ENCODE data around the gene NHLH1.
A peak's percentile ranks its signal among the peaks of the same experiment; 100 is the strongest.
"Not testable (repeated sequence)": the region's sequence is repeated elsewhere in the genome, so short reads cannot be mapped to it uniquely, and the experiment has no call there.

NHLH1 gene

DNA sequence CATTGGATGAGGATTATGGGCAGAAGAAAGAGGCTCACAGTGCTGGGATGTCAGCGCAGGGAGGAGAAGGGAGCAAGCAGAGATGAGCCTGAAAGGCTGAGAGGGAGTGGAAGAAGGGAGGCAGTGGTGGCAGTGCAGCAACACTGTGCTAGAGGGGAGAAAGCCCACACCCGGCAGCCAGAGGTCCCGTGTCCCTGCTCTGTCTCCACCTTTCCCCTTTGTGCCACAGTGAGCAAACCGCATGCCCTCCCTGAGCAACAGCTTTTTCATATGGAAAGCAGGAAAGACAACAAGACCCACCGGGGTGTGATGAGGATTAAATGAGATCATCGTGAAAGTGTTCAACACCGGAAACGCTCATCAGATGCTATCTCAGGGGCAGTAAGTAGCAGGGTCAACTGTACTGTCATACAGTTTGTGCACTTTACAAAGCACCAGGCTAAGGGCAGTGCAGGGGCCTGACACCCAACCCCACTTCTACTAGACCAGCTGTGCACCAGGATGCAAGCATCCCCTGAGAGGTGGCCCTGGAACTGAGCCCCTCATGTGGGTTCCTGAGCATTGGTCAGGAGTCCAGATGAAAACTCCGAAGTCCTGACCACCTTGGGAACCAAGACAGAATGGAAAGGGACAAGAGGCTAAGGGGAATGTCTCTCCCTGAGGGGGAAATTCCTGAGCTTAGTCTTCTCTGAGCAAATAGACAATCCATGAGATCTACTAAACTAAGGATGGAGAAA, 9.1 kb downstream of the NHLH1 start:
- CTCF ChIA-PET, result interaction anchor here (0.8 to 4.5 kb wide), 31 partner anchors 8 to 330 kb away, joined by 3 to 60 read pairs (median 5); partner anchors contain the start of genes DCAF8 and IGSF8
- Mint-ChIP-seq H3K9me3 (no peaks in the 10 kb centered on the region), H3K4me1 (peaks cover 12% of the 10 kb centered on the region), H3K36me3 (no peaks in the 10 kb centered on the region), H3K27ac (no peak overlapping the region), H3K4me3 (no peak overlapping the region), H3K27me3 (peaks cover 37% of the 10 kb centered on the region)
- DNase-seq, result peak; percentile 23

DNA sequence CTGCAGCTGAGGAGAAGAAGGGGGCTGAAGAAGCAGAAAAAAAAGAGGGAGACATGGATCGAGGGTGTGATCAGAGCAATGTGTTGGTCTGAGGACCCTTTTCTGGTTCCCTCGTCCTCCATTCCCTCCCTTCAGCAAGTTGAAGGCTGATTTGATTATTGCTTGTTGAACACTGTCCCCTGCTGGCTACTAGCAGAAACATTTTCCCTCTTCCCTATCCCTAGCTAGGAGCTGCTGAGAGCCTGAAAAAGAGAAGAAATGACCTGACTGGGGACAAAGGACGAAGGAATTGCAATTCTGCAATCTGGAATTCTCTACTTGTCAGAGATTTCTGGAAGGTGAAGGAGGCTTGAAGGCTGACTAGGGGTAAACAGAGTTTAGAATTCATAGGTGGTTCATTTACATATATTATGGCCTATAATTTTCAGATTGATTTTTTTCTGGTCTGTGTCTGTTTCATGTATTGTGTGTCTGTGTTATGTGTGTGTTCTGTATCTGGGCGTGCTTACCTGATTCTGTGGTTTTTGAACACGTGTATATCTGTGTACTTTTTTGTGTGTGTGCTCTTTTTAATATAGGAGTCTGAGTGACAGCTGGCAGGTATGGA, 9.8 kb downstream of the NHLH1 start:
- H3K36me3 Mint-ChIP-seq, result no peaks in the 10 kb centered on the region
- no peak overlapping the region for H3K27ac Mint-ChIP-seq
- H3K4me3 Mint-ChIP-seq, result no peak overlapping the region
- H3K4me1 Mint-ChIP-seq, result peaks cover 12% of the 10 kb centered on the region
- no peaks in the 10 kb centered on the region for H3K9me3 Mint-ChIP-seq
- DNase-seq, result peak; percentile 44
- peaks cover 35% of the 10 kb centered on the region for H3K27me3 Mint-ChIP-seq
- CTCF ChIA-PET, result interaction anchor here (0.6 to 4.5 kb wide), 38 partner anchors 9 to 330 kb away, joined by 3 to 60 read pairs (median 4); partner anchors contain the start of genes CASQ1, DCAF8, IGSF8 and PEX19

DNA sequence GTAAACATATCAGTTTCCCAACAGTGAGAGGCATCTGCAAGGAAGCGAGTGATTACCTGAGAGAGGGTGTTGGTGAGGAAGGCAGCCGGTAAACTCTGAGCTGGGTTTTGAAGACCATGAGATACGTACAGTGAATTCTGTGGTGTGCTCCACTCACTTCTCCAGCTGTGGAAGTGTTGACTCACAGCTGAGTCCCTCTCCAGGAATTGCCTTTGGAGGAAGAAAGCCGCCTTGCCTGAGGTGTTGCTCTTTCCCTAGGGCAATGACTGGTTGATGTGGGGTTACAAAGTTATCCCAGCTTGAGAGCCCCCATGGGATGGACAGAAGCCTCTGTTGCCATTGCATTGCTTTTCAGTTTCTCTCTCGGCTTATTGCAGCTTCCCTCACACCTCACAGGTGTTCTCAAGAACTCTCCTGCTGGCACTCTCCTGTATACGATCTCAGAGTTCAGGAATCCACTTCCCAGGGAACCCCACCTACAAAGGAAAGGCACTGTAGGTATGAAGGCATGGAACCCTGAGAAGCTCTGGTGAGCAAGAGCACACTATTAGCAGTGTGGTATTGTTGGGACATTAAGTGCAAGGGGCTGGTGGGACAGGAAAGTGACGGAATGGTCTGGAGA, 10.8 kb downstream of the NHLH1 start:
- Mint-ChIP-seq H3K36me3 (no peaks in the 10 kb centered on the region), H3K27ac (no peak overlapping the region), H3K4me1 (peaks cover 12% of the 10 kb centered on the region), H3K4me3 (no peak overlapping the region), H3K9me3 (no peaks in the 10 kb centered on the region), H3K27me3 (peaks cover 35% of the 10 kb centered on the region)
- CTCF ChIA-PET, result interaction anchor here (0.7 to 4.5 kb wide), 27 partner anchors 10 to 299 kb away, joined by 3 to 60 read pairs (median 5); partner anchors contain the start of genes CASQ1, IGSF8 and PEX19
- no peak for DNase-seq

- peaks cover 25% of the 10 kb centered on the region for H3K27me3 Mint-ChIP-seq
- H3K9me3 Mint-ChIP-seq, DNase-seq, H3K27ac Mint-ChIP-seq, CTCF ChIA-PET, H3K4me1 Mint-ChIP-seq, H3K4me3 Mint-ChIP-seq, H3K36me3 Mint-ChIP-seq: not testable (repeated sequence)
Observed at GRCh38 chr1:160384812-160385211, 17.9 kb downstream of the NHLH1 start.

DNA sequence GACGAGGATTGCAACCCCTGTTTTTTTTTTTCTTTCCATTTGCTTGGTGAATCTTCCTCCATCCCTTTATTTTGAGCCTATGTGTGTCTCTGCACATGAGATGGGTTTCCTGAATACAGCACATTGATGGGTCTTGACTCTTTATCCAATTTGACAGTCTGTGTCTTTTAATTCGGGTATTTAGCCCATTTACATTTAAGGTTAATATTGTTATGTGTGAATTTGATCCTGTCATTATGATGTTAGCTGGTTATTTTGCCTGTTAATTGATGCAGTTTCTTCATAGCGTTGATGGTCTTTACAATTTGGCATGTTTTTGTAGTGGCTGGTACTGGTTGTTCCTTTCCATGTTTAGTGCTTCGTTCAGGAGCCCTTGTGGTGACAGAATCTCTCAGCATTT, 21.5 kb downstream of the NHLH1 start:
- DNase-seq, CTCF ChIA-PET, H3K27ac Mint-ChIP-seq, H3K4me3 Mint-ChIP-seq, H3K4me1 Mint-ChIP-seq, H3K36me3 Mint-ChIP-seq, H3K9me3 Mint-ChIP-seq: not testable (repeated sequence)
- H3K27me3 Mint-ChIP-seq, result peaks cover 39% of the 10 kb centered on the region

GRCh38 chr1:160394673-160395072, 27.8 kb downstream of the NHLH1 start:
- no peaks in the 10 kb centered on the region for H3K4me1 Mint-ChIP-seq
- H3K4me3 Mint-ChIP-seq, result no peak overlapping the region
- CTCF ChIA-PET, result interaction anchor here (0.6 kb wide), 1 partner anchor 46 kb away, joined by 3 read pairs; no protein-coding TSS in a partner anchor
- H3K36me3 Mint-ChIP-seq, result no peaks in the 10 kb centered on the region
- no peaks in the 10 kb centered on the region for H3K9me3 Mint-ChIP-seq
- no peak overlapping the region for H3K27ac Mint-ChIP-seq
- no peak for DNase-seq
- H3K27me3 Mint-ChIP-seq, result peaks cover 43% of the 10 kb centered on the region

- Mint-ChIP-seq H3K27me3 (peaks cover 54% of the 10 kb centered on the region), H3K27ac (no peak overlapping the region), H3K4me3 (no peak overlapping the region), H3K9me3 (no peaks in the 10 kb centered on the region), H3K4me1 (peaks cover 2% of the 10 kb centered on the region), H3K36me3 (no peaks in the 10 kb centered on the region)
- no peak for DNase-seq
- CTCF ChIA-PET, result interaction anchor here (0.8 to 1.2 kb wide), 3 partner anchors 11 to 106 kb away, joined by 3 to 5 read pairs (median 4); no protein-coding TSS in a partner anchor
Observed at GRCh38 chr1:160397651-160398050, 30.8 kb downstream of the NHLH1 start.

DNA sequence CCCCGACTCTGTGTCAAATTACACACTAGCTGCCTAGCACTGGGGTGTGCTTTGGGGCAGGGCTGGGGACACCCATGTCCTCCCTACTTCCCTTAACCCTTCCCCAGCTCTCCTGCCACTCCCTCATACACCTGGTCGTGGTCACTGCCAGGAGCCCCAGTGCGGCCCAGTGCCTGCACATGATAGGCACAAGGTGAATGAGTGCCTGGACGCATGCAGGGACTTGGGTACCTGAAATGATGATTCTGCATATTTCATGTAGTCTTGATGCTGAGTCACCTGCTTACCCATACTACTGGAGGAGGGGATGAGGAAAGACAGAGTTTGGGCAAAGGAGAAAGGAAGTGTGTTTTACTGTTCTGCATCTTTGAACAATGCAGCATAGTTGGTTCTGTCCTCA, 32.0 kb downstream of the NHLH1 start:
- no peak overlapping the region for H3K4me3 Mint-ChIP-seq
- H3K27me3 Mint-ChIP-seq, result peaks cover 65% of the 10 kb centered on the region
- H3K4me1 Mint-ChIP-seq, result peaks cover 2% of the 10 kb centered on the region
- CTCF ChIA-PET, result no interaction called here
- DNase-seq, result no peak
- H3K27ac Mint-ChIP-seq, result no peak overlapping the region
- H3K9me3 Mint-ChIP-seq, result no peaks in the 10 kb centered on the region
- no peaks in the 10 kb centered on the region for H3K36me3 Mint-ChIP-seq

- no peaks in the 10 kb centered on the region for H3K36me3 Mint-ChIP-seq
- peaks cover 69% of the 10 kb centered on the region for H3K27me3 Mint-ChIP-seq
- DNase-seq, result no peak
- no peaks in the 10 kb centered on the region for H3K9me3 Mint-ChIP-seq
- peak overlapping the region; percentile 11 for H3K4me3 Mint-ChIP-seq
- H3K4me1 Mint-ChIP-seq, result peaks cover 2% of the 10 kb centered on the region
- H3K27ac Mint-ChIP-seq, result no peak overlapping the region
- CTCF ChIA-PET, result no interaction called here
Observed at GRCh38 chr1:160399544-160400222, 32.8 kb downstream of the NHLH1 start.

GRCh38 chr1:160400223-160400645, 33.4 kb downstream of the NHLH1 start, which contains the start of gene VANGL2:
VANGL2 (plus strand) TSS chr1:160400564; CDS start chr1:160415838, 15,274 bp downstream.
- H3K27me3 Mint-ChIP-seq, result peaks cover 71% of the 10 kb centered on the region
- H3K4me1 Mint-ChIP-seq, result peaks cover 2% of the 10 kb centered on the region
- H3K4me3 Mint-ChIP-seq, result peak within 1 kb of the TSS; percentile 17
- H3K27ac Mint-ChIP-seq, result no peak within 1 kb of the TSS
- peak; percentile 55 for DNase-seq
- CTCF ChIA-PET, result no interaction called here
- no peaks in the 10 kb centered on the region for H3K9me3 Mint-ChIP-seq
- no peaks in the 10 kb centered on the region for H3K36me3 Mint-ChIP-seq

GRCh38 chr1:160400646-160401486, 34.0 kb downstream of the NHLH1 start:
- CTCF ChIA-PET, result no interaction called here
- no peak overlapping the region for H3K27ac Mint-ChIP-seq
- peaks cover 2% of the 10 kb centered on the region for H3K4me1 Mint-ChIP-seq
- DNase-seq, result no peak
- H3K4me3 Mint-ChIP-seq, result peak overlapping the region; percentile 17
- peaks cover 75% of the 10 kb centered on the region for H3K27me3 Mint-ChIP-seq
- no peaks in the 10 kb centered on the region for H3K9me3 Mint-ChIP-seq
- no peaks in the 10 kb centered on the region for H3K36me3 Mint-ChIP-seq

DNA sequence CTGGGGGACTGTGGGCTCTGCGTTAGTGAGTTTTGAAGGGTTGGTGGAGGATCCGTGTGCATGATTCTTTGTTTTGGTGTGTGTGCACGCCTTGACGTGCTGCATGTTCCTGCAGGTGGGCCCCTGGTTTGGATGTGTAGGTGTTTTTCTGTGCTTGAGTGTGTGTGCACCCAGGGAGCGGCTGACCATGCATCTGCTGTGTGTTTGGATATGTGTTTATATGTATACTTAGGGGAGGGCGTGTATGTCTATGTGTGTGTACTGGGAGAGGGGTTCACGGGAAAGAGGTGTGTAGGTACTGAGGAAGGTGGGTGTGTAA, 34.6 kb downstream of the NHLH1 start:
- Mint-ChIP-seq H3K4me3 (no peak overlapping the region), H3K4me1 (peaks cover 2% of the 10 kb centered on the region), H3K36me3 (no peaks in the 10 kb centered on the region), H3K27me3 (peaks cover 78% of the 10 kb centered on the region), H3K27ac (no peak overlapping the region), H3K9me3 (no peaks in the 10 kb centered on the region)
- CTCF ChIA-PET, result no interaction called here
- no peak for DNase-seq

- H3K9me3 Mint-ChIP-seq, result no peaks in the 10 kb centered on the region
- no peaks in the 10 kb centered on the region for H3K36me3 Mint-ChIP-seq
- peaks cover 2% of the 10 kb centered on the region for H3K4me1 Mint-ChIP-seq
- CTCF ChIA-PET, result no interaction called here
- H3K27me3 Mint-ChIP-seq, result peaks cover 79% of the 10 kb centered on the region
- H3K27ac Mint-ChIP-seq, result no peak overlapping the region
- DNase-seq, result no peak
- no peak overlapping the region for H3K4me3 Mint-ChIP-seq
Observed at GRCh38 chr1:160402001-160402795, 35.3 kb downstream of the NHLH1 start.

All from activated naive CD4-positive, alpha-beta T cell treated with anti-CD3 and anti-CD28 coated beads, Interleukin-2, amount 10 ng/mL, durations not matched to agents 7 days and 5 days (primary cell).